NCI-H1930 (cell line): ENCODE results near the gene TELO2.

ENCODE experiments used
- DNase-seq, 2 experiments: peaks; one replicate each; lab custom pipeline; 2025; lab: John Stamatoyannopoulos, UW

The TELO2 gene

DNA sequence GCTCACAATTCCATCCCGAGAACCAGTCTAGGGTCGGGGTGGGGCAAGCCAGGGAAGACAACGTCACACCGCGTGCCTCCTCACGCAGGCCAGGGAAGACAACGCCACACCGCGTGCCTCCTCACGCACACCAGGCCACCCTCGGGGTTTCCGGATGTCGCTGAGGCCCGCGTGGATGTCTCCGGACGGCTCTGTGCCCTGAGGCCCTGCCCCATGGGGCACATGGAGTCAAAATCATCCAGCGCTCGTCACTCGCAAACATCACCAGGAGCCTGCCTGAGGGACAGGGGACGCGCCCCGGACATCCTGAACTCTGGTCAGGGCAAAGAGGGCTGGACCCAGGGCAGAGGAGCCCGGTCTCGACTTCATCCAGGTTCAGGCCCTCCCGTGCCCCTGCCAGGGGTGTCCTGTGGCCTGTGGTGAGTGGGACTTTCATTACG is 44.0 kb downstream of the TELO2 start:
- DNase-seq = no peak

DNA sequence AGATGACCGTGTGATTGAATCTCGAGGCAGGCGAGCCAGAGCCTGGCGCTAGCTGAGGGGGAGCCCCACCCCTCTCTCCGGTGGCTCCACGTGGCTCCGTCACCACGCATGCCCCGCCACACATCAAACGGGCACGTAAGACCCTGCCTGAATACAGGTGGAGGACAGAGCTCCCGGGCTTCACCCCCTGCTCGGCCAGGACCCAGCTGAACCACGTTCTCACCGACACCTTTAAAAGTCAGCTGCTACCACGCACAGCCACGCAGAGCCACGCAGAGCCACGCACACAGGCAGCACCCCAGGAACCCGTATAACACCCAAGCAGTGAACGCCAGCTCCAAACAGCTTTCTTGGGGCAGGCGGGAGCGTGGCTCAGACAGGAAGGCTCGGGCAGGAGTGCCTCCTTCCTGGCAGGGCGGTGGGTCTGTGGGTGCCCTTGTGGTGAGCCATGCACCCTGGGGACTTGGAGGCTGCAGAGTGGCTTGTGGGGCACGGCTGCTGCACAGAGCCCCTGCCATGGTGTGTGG is 44.7 kb downstream of the TELO2 start:
- no peak for DNase-seq

- no peak for DNase-seq
These were observed 45.8 kb downstream of the TELO2 start for GRCh38 chr16:1538804-1539520.

- no peak for DNase-seq
These were observed 46.8 kb downstream of the TELO2 start for GRCh38 chr16:1539720-1540555.

GRCh38 chr16:1540556-1540855 is 47.3 kb downstream of the TELO2 start:
- no peak for DNase-seq

DNA sequence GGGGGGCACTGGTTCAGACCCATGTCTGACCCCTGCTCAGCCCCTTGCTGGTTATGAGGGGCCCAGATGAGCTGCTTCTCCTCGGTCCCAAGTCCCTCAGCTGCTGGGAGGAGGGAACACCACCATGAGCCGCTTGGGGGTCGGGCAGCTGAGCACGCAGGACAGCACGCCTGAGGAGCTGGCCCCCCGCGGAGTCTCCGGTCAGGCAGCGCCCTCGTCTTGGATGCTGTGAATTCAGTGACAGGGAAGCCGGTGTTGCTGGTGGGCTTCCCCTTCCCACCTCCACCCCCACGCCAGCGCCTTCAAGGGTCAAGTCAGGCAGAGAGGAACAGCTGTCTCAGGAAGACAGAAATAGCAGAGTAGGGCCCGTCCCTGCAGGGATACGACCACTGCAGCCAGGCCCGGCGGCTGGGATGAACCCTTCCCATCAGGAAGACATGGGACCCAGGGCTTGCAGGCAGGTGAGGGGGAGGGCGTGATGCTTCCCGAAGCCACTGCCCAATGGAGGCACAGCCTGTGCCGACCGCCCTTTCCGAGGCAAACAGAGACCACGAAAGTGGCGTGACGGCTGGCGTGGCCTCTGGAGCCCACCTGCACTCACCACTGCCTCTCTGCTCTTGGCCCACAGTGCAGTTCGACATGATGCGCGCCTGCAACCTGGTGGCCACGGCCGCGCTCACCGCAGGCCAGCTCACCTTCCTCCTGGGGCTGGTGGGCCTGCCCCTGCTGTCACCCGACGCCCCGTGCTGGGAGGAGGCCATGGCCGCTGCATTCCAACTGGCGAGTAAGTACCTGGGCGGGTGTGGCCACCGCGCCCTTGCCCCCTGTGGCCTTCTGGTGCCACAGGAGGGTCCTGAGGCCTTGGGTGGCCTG is 48.4 kb downstream of the TELO2 start:
- no peak for DNase-seq

GRCh38 chr16:1542166-1542500 is 49.0 kb downstream of the TELO2 start:
- DNase-seq = no peak

DNA sequence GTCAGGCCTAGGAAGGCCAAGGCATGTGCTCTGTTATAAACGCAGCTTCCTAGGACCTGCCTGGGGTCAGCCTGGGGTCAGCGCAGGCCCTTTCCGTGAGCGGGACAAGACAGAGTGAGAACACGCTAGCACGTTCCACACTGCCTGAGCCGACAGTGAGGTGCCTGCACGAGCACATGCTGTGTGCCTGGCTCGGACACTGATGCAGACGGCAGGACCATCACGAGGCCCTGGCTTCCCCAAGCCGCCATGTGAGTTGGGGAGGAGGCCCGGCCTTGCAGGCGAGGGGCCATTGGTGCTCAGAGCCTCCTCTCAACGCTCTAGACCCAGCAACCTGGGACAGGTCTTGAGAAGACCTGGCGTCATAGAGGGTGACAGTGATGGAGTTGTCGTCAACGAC is 49.4 kb downstream of the TELO2 start:
- no peak for DNase-seq

GRCh38 chr16:1543085-1543896 is 50.1 kb downstream of the TELO2 start:
- no peak for DNase-seq

DNA sequence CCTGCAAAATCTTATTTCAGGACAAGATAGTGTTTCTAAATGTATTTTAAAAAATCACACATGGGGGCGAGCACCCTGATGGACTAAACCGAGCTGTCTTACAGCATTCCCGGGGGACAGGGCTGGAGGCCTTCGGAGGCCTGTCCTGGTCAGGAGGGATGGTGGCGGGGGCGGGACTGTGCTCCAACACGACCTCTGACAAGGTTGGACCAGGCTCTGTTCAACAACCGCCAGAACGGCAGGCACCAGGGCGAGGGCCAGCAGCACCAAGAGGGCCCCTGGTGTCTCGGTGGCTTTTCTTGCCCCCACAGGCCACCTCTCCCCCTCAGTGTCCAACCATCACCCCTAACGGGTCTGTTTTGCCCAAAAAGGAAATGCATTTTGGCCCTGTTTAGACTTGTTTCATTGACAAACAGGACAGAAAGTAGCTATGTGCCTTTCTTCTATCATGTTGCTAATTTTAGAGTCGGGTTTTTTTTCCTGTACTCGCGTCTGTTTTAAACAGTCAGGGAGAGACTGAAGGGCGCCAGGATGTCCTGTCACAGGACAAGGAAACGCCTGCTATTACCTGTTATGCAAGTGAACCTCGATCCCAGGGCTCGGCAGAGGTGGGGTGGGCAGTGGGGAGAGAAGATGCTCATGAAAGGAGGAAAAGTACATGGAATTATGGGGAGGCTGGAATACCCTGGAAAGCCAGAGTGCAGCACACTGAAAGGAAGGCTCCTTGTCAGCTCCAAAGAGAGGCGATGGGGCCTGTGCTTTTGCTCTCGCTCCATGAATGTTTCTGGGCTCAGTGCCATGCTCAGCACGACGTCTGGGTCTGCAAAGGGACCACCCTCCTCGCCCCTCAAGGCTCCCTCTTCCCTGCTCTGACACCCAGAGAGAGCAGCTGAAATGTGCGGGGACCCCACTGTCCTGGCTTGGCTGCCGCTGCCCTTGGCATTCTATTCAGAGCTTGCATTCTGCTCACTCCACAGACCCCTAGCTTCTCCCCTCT is 52.2 kb downstream of the TELO2 start:
- DNase-seq = no peak

GRCh38 chr16:1546430-1546829 is 53.3 kb downstream of the TELO2 start:
- no peak for DNase-seq

DNA sequence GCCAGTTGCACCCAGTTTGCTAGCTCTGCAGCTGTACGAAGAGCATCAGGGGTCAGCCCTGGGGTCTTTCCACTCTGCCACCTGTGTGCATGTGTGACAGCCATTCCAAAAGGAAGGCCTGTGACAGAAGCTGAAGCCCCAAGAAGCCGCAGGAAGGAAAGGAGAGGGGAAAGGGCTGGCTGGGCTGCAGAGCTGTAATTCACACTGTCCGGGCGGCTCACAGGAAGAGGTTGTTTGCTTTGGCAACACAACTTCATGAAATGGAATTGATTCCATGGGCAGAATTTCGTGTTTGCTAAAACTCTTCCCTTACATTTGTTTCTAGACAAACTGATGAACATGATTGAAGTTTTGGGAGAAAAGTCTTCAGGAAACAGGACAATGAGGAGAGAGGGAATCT is 55.1 kb downstream of the TELO2 start:
- no peak for DNase-seq

DNA sequence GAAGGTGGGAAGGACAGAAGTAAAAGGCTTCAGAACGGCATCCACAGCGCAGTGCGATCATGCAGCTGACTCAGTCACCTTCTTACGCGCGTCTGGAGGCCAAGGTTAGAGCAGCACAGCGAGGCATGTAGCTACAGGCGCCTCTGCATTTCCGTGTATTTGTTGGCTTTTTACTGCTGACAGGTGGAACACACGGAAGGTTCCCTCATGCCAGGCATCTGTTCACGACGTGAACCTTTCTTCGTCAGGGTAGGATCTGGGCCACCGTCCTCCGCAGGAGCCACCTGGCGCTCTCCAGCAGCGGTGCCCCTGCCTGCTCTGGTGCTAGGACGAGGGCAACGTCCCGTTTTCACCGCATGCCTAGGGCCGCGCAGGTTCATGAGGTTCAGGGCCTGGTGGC is 55.6 kb downstream of the TELO2 start:
- DNase-seq = no peak

DNA sequence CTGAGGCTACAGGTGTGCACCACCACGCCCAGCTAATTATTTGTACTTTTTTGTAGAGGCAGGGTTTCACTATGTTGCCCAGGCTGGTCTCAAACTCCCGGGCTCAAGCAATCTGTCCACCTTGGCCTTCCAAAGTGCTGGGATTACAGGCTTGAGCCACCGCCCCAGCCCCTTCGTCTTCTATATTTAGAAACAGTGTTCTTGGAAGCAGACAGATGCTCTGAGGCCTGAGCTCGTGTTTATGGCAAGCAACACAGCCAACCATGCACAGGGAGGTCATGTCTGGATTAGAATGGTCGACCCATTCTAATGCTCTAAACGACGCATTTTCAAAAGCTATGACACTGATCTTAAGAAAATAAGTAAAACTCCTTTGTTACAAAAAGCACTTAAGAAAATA is 56.9 kb downstream of the TELO2 start:
- DNase-seq = no peak

DNA sequence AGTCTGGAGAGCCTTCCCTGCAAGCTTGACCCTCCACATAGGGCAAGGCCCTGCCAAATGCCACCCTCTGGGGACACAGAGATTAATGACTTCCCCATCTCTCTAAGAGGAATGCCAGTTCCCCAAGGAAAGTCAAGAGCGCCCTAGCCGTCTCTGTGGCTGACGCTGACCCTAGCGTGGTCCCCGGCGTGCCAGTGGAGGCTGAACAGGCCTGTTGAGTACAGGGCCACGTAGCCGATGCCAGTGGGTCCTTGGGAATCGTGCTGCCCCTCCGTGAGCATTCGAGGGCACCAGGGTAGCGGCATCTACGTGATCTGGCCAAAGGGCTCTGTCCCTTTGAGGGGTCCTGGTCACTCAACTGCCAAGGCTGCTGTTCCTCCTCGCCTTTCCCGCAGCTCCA is 57.5 kb downstream of the TELO2 start:
- DNase-seq = no peak

DNA sequence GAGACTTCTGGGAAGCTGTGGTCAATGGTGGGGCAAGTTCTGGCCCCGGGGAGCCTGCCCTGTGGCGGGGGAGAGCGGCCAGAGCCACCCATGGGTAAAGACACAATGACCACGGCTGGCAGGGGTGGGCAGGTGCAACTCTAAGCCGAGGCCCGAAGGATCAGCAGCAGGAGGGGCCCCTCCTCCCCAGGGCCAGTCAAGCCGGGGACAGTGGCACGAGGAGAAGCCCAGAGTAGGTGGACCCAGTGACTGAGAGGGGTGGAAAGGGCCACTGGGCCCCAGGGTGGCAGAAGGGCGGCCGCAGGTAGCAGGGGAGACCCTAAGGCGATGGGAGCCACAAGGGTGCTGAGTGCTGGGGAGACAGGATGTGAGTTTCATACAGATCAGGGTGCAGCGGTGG is 58.0 kb downstream of the TELO2 start:
- DNase-seq = no peak

DNA sequence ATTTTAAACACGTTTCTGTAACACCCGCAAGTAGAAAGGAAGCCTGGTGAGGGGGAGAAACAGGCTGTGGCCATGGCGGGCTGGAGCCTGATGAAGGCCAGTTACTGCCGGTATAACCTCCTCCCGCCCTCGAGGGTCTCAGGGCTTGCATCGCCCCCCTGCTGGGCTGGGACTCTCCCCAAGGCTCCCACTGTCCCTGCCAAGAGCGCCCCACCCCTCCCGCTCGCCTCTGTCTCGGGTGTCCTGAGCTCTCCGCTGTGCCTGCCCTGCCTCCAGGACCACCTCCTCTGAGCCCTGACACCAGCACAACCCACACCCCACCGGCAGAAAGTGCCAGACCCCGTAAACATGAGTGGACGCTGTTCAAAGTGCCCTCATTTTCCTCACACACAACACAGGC is 59.0 kb downstream of the TELO2 start:
- DNase-seq = no peak

GRCh38 chr16:1553946-1554825 is 61.0 kb downstream of the TELO2 start:
- DNase-seq = no peak

- no peak for DNase-seq
These were observed 61.8 kb downstream of the TELO2 start for GRCh38 chr16:1554826-1555445.
